Measurements from ENCODE around the gene PAX9. TPM values are rescaled to one million over a fixed set of nuclear protein-coding genes. Genes with fewer than 3 reads are reported as not detected.

The PAX9 gene
- under 0.01 and 0.07 TPM in 2 replicates for total RNA-seq

GRCh38 chr14:36661506-36662257 lies at the start of gene PAX9:
PAX9 (plus strand) TSS chr14:36661860; CDS start chr14:36662090, 230 bp downstream.

Other genes with a start within 250 kb of the PAX9 start
- not detected in 2 replicates for gene NKX2-1, start 141.6 kb upstream of the PAX9 start, total RNA-seq
- not detected in 2 replicates for gene NKX2-8, start 79.2 kb upstream of the PAX9 start, total RNA-seq